ENCODE measurements around the gene KRT80.

Gene KRT80

DNA sequence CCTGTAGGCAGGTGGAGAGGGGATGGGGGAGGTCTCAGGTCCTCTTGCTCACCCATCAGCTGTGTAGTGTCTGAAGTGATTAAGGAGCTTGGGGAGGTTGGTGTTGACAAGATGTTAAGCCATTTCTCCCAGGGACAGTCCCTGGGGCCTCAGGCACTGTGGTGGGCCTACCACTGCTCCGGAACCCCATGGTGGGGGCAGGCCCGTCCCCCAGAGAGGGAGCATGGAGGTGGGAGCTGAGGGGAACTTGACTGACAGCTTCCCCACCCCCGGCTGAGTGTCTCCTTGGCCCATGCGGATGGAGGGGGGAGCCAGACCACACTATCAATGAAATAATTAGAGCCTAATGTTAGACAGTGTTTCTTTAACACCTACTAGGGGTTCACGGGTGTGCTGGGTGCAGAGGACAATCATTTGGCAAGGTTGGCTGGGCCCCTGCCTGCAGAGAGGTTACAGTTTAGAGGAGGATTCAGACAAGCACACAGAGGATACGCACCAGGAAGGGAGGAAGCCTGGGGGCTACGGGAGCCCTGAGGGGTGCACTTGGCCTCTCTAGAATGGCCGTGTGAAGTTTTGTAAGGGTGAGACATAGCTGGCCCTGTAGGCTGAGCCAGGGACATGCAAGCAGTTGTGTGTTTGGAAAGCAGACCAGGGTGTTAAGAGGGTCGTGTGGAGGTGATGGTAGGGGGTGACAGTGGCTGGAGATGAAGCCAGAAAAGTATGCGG, 19.3 kb upstream of the KRT80 start:
- H3K4me3 ChIP-seq (replicated peaks in 1 of 2; ENCODE audit: low read depth in 2 of 2, low read length in 2 of 2): no peak overlapping the region
- DNase-seq (ENCODE audit: low read depth in 2 of 2): no peak
- TF ChIP-seq, protein P1, sequence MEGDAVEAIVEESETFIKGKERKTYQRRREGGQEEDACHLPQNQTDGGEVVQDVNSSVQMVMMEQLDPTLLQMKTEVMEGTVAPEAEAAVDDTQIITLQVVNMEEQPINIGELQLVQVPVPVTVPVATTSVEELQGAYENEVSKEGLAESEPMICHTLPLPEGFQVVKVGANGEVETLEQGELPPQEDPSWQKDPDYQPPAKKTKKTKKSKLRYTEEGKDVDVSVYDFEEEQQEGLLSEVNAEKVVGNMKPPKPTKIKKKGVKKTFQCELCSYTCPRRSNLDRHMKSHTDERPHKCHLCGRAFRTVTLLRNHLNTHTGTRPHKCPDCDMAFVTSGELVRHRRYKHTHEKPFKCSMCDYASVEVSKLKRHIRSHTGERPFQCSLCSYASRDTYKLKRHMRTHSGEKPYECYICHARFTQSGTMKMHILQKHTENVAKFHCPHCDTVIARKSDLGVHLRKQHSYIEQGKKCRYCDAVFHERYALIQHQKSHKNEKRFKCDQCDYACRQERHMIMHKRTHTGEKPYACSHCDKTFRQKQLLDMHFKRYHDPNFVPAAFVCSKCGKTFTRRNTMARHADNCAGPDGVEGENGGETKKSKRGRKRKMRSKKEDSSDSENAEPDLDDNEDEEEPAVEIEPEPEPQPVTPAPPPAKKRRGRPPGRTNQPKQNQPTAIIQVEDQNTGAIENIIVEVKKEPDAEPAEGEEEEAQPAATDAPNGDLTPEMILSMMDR (IDR thresholded peaks at IDR 0.05; ENCODE audit: low read depth, low read length): no peak

DNA sequence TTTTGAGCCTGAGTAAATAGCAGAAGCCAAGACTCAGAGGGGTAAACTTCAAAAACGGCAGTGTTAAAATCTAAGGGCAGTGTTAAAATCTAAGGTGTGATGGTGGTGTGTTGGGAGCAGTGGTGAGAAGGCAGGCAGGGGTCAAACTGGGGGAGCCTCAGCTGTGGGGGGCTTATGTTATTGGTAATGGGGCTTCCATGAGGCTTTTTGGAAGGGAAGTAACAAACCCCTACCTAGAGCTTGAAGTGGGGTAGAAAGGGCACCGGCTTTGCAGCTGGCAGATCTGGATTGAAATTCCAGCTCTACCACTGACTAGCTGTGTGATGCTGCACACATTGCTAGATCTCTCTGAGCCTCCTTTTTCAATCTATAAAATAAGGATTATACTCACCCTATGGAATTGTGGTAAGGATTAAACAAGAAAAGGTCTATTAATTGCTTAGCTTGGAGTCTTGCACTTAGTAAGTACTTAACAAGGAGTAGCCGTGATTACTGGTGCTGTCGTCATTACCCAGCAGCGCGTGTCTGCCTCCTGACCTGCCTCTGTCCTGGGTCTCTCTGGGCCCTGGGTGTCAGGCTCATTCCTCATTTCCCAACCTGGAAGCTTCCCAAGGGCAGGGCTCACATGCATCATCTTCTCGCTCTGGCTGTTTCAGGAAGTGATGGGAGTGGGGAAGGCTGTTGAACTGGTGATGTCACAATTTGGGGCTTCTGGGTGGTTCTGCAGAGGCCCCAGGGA, 18.5 kb upstream of the KRT80 start:
- DNase-seq (ENCODE audit: low read depth in 2 of 2): peak; percentile 93 to 95
- no peak overlapping the region for H3K4me3 ChIP-seq (replicated peaks in 1 of 2; ENCODE audit: low read depth in 2 of 2, low read length in 2 of 2)
- TF ChIP-seq, protein P1 (IDR thresholded peaks at IDR 0.05; ENCODE audit: low read depth, low read length): no peak

DNA sequence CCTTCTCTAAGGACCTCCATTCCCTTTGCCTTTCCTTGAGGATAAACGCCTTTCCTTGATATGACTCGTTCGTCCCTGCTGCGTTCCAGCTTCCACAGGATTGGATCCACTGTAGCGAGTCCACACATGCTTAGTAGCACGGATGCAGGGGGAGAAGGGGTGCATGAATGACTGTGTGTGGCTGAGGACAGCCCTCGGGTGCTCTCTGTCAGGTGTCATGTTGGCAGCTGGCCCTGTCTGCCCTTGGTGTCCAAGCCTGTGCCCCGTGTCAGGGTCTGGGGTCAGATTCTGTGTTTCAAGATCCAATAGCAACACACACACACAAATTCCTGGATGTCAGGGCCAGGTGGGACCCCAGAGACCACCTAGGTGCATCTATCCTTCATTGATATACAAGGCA, 17.5 kb upstream of the KRT80 start:
- H3K4me3 ChIP-seq (replicated peaks in 1 of 2; ENCODE audit: low read depth in 2 of 2, low read length in 2 of 2): no peak overlapping the region

DNA sequence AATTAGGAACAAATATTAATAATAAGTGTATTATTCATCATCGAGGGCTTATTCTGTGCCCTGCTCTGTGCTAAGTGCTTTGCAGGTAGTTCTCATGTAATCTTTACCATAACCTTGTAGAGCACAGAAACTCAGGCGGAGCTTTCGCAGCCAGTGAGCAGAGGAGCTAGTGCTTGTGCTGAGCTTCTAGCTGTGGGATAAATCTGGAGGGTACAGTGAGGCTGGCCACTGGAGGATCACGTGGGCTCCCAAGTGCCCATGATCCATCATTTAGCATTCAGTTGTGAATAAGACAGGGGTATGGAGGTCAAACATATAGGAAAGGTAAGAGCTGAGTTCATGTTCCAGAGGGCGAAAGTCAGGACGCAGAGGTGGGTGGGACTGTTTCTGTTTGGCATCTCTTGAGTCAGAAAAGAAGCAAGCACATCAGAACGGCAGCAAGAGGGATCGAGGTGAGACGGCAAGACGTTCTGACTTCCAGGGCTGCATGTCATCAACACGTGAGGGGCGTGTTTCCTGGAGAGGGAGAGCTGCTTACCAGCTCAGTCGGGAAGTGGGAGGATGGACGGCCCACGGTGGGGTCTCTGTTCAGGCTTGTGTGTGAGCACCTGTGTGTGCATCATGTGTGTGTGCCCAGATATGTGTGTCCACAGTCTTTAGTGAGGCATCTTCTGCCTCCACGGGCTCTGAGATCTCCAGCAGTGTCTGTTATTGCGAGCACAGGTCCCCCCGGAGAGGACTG, 16.8 kb upstream of the KRT80 start:
- TF ChIP-seq, protein P1 (IDR thresholded peaks at IDR 0.05; ENCODE audit: low read depth, low read length): no peak
- DNase-seq (ENCODE audit: low read depth in 2 of 2): peak in 1 of 2 donors; percentile 31
- H3K4me3 ChIP-seq (replicated peaks in 1 of 2; ENCODE audit: low read depth in 2 of 2, low read length in 2 of 2): no peak overlapping the region

More for the DNA sequence above, 17.5 kb upstream of the KRT80 start:
- DNase-seq (ENCODE audit: low read depth in 2 of 2): no peak
- TF ChIP-seq, protein P1 (IDR thresholded peaks at IDR 0.05; ENCODE audit: low read depth, low read length): no peak

DNA sequence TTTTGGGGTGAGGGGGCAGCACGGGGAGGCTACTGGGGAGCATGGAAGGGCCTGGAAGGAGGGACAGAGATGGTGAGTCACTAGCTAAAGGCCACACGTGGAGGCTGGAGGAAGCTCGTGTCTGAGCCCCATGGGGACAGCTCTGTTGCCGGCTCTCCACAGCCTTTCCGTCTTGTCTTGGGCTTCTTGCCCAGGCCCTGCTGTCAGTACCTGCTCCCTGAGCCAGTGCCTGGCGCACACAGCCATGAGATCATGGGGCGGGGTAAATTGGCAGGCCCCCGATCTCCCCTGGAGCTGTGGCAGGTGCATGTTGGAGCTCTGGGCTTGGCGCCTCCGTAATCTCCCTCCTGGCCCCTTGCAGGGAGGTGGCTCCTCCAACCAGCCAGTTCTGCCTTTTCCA, 16.1 kb upstream of the KRT80 start:
- H3K4me3 ChIP-seq (replicated peaks in 1 of 2; ENCODE audit: low read depth in 2 of 2, low read length in 2 of 2): no peak overlapping the region
- DNase-seq (ENCODE audit: low read depth in 2 of 2): peak; percentile 86 to 90
- TF ChIP-seq, protein P1 (IDR thresholded peaks at IDR 0.05; ENCODE audit: low read depth, low read length): no peak

DNA sequence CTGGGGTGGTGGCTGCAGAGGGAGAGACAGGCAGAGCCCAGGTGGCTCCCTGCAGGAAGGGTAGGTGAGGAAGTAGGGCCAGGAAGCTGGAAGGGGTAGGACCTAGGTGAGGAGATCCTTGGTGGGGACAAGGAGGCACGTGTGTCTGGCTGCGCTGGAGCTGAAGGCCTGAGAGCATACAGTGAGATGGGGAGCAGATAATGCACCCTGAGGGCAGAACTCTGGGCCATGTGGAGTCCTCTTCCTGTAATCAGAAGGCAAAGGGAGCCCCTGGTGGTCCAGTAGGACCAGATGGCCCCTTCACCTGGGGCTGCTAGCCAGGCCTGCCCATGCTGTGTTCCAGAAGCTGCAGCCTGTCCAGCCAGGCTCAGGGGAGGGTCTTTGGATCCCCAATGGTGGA, 15.3 kb upstream of the KRT80 start:
- H3K4me3 ChIP-seq (replicated peaks in 1 of 2; ENCODE audit: low read depth in 2 of 2, low read length in 2 of 2): no peak overlapping the region
- TF ChIP-seq, protein P1 (IDR thresholded peaks at IDR 0.05; ENCODE audit: low read depth, low read length): no peak
- DNase-seq (ENCODE audit: low read depth in 2 of 2): no peak
